H9 (cell line): ENCODE measurements around the gene ENHO. TPM values are rescaled to one million over a fixed set of nuclear protein-coding genes. Genes with fewer than 3 reads are reported as not detected.

Source experiments
- DNase-seq: peaks from one replicate; pipeline ENCODE4 v3.0.0-alpha.2; 2017
- H2AFZ ChIP-seq: one replicate; pipeline ENCODE4 v1.6.1; 2013; ENCODE audit warnings: mild to moderate bottlenecking, low read length, control low read depth, moderate library complexity
- H2AK5ac ChIP-seq: 2 replicates; pipeline ENCODE4 v1.6.1; 2013; ENCODE audit warnings: low read length, control low read depth, mixed read lengths; ENCODE audit not compliant: insufficient read length
- H2BK120ac ChIP-seq: one replicate; pipeline ENCODE4 v1.6.1; 2013; ENCODE audit warnings: low read depth, mild to moderate bottlenecking, low read length, control low read depth, inconsistent platforms; ENCODE audit not compliant: poor library complexity, severe bottlenecking
- H2BK12ac ChIP-seq: 2 replicates; pipeline ENCODE4 v1.6.1; 2013; ENCODE audit warnings: low read length, control low read depth, mixed read lengths, low read depth; ENCODE audit not compliant: insufficient read length
- H2BK15ac ChIP-seq: 2 replicates; pipeline ENCODE4 v1.6.1; 2013; ENCODE audit warnings: low read depth, low read length, control low read depth
- H2BK20ac ChIP-seq: one replicate; pipeline ENCODE4 v1.6.1; 2013; ENCODE audit warnings: low read depth, mild to moderate bottlenecking, low read length, control low read depth, inconsistent platforms; ENCODE audit not compliant: poor library complexity, severe bottlenecking
- H2BK5ac ChIP-seq: 2 replicates; pipeline ENCODE4 v1.6.1; 2013; ENCODE audit warnings: low read length, control low read depth, mixed read lengths; ENCODE audit not compliant: insufficient read length
- H3K14ac ChIP-seq: 2 replicates; pipeline ENCODE4 v1.6.1; 2013; ENCODE audit warnings: low read length, control low read depth; ENCODE audit not compliant: insufficient read depth
- H3K18ac ChIP-seq: 2 replicates; pipeline ENCODE4 v1.6.1; 2013; ENCODE audit warnings: low read depth, mild to moderate bottlenecking, mixed read lengths, low read length, control low read depth; ENCODE audit not compliant: insufficient read length
- H3K23ac ChIP-seq: 2 replicates; pipeline ENCODE4 v1.6.1; 2013; ENCODE audit warnings: low read length, control low read depth, mixed read lengths, low read depth; ENCODE audit not compliant: insufficient read length
- H3K23me2 ChIP-seq: 2 replicates; pipeline ENCODE4 v1.6.1; 2013; ENCODE audit warnings: low read depth, mild to moderate bottlenecking, mixed read lengths, low read length, control low read depth; ENCODE audit not compliant: insufficient read length, poor library complexity, severe bottlenecking
- H3K27ac ChIP-seq: 2 replicates; pipeline ENCODE4 v1.5.1; 2013; ENCODE audit warnings: low read length, control low read depth, mixed read lengths, low read depth; ENCODE audit not compliant: insufficient read length
- H3K27me3 ChIP-seq: 2 replicates; pipeline ENCODE4 v1.6.1; 2013; ENCODE audit warnings: low read length, control low read depth, inconsistent platforms; ENCODE audit not compliant: insufficient read depth
- H3K4ac ChIP-seq: 2 replicates; pipeline ENCODE4 v1.6.1; 2013; ENCODE audit warnings: low read depth, mild to moderate bottlenecking, control low read depth, inconsistent platforms, low read length, moderate library complexity
- H3K4me1 ChIP-seq: 2 replicates; pipeline ENCODE4 v1.6.1; 2013; ENCODE audit warnings: low read length, control low read depth, inconsistent platforms; ENCODE audit not compliant: insufficient read depth
- H3K4me2 ChIP-seq: 2 replicates; pipeline ENCODE4 v1.6.1; 2013; ENCODE audit warnings: low read length, control low read depth, mixed read lengths; ENCODE audit not compliant: insufficient read length, insufficient read depth
- H3K56ac ChIP-seq: 2 replicates; pipeline ENCODE4 v1.6.1; 2013; ENCODE audit warnings: low read depth, mild to moderate bottlenecking, mixed read lengths, low read length, control low read depth; ENCODE audit not compliant: insufficient read length
- H3K79me1 ChIP-seq: 2 replicates; pipeline ENCODE4 v1.6.1; 2013; ENCODE audit warnings: low read depth, mild to moderate bottlenecking, moderate library complexity, low read length, control low read depth, inconsistent platforms; ENCODE audit not compliant: insufficient read depth, poor library complexity, severe bottlenecking
- H3K79me2 ChIP-seq: 2 replicates; pipeline ENCODE4 v1.6.1; 2013; ENCODE audit warnings: low read length, control low read depth, inconsistent platforms; ENCODE audit not compliant: insufficient read depth
- H3K9ac ChIP-seq: 2 replicates; pipeline ENCODE4 v1.6.1; 2013; ENCODE audit warnings: low read length, control low read depth, mixed read lengths; ENCODE audit not compliant: insufficient read length; ENCODE audit errors: extremely low read depth
- H3K9me3 ChIP-seq: one replicate; pipeline ENCODE4 v1.6.1; 2013; ENCODE audit warnings: low read depth, low read length, inconsistent platforms; ENCODE audit not compliant: control insufficient read depth
- H3T11ph ChIP-seq: one replicate; pipeline ENCODE4 v1.6.1; 2013; ENCODE audit warnings: mild to moderate bottlenecking, low read length, control low read depth, inconsistent platforms
- H4K20me1 ChIP-seq: one replicate; pipeline ENCODE4 v1.6.1; 2013; ENCODE audit not compliant: control insufficient read depth, insufficient read length, insufficient read depth
- H4K5ac ChIP-seq: 2 replicates; pipeline ENCODE4 v1.6.1; 2013; ENCODE audit warnings: low read depth, mild to moderate bottlenecking, mixed read lengths, low read length, control low read depth; ENCODE audit not compliant: insufficient read length
- H4K8ac ChIP-seq: replicated peaks from 2 replicates; pipeline ENCODE4 v1.6.1; 2013; ENCODE audit warnings: low read length, control low read depth, mixed read lengths, low read depth; ENCODE audit not compliant: insufficient read length
- H4K91ac ChIP-seq: 2 replicates; pipeline ENCODE4 v1.6.1; 2013; ENCODE audit warnings: low read depth, mild to moderate bottlenecking, moderate library complexity, mixed read lengths, low read length, control low read depth; ENCODE audit not compliant: insufficient read length
- H3K27ac Mint-ChIP-seq, 3 experiments: 2 replicates in 2 of 3; 3 replicates in 1 of 3; pipeline ENCODE4 v1.8.0; 2020 to 2021; ENCODE audit warnings: mixed read lengths in 3 of 3, mild to moderate bottlenecking in 1 of 3, moderate library complexity in 1 of 3
- H3K27me3 Mint-ChIP-seq: 2 replicates; pipeline ENCODE4 v1.8.0; 2021; ENCODE audit warnings: low read depth, mild to moderate bottlenecking, moderate library complexity, mixed read lengths
- H3K36me3 Mint-ChIP-seq, 3 experiments: 2 replicates in 2 of 3; 3 replicates in 1 of 3; pipeline ENCODE4 v1.8.0; 2020 to 2021; ENCODE audit warnings: low read depth in 3 of 3, mixed read lengths in 3 of 3; ENCODE audit not compliant: insufficient read depth in 1 of 3
- H3K4me1 Mint-ChIP-seq, 2 experiments: 2 replicates each; pipeline ENCODE4 v1.8.0; 2020; ENCODE audit warnings: mixed read lengths in 2 of 2
- H3K4me3 Mint-ChIP-seq, 2 experiments: 2 replicates in 1 of 2; 3 replicates in 1 of 2; pipeline ENCODE4 v1.8.0; 2020 to 2021; ENCODE audit warnings: mild to moderate bottlenecking in 2 of 2, mixed read lengths in 2 of 2, moderate library complexity in 1 of 2
- H3K9me3 Mint-ChIP-seq, 2 experiments: 2 replicates in 1 of 2; 3 replicates in 1 of 2; pipeline ENCODE4 v1.8.0; 2020; ENCODE audit warnings: mild to moderate bottlenecking in 2 of 2, mixed read lengths in 2 of 2, moderate library complexity in 1 of 2
- CTCF ChIP-seq: fragments of 200-600 bp; sonication (generic); conservative IDR thresholded peaks from 3 replicates; pipeline ENCODE4 v1.8.0; 2021; ENCODE audit warnings: antibody characterized with exemption, mild to moderate bottlenecking
- WGBS: extraction: QIAGEN DNeasy Blood & Tissue Kit; methylation state at CpG from one replicate; pipeline ENCODE4 v1.1.7; 2013; ENCODE audit warnings: missing lambda C conversion rate, low lambda C conversion rate, mixed read lengths; ENCODE audit not compliant: insufficient read length; ENCODE audit errors: extremely low coverage; 5-methylcytosine and 5-hydroxymethylcytosine counted together
- total RNA-seq: library from RNA; stranded (reverse); gene quantifications from 2 replicates; pipeline ENCODE4 v1.2.1, GENCODE V29; 2021

Gene ENHO
- total RNA-seq, 1 experiment from 2014 or later = 14.5 TPM

GRCh38 chr9:34493972-34494535 is 28.7 kb downstream of the ENHO start:
- Histone ChIP-seq H3K9ac (no peak overlapping the region), H4K5ac (no peak overlapping the region), H3K14ac (no peak overlapping the region), H2BK5ac (no peak overlapping the region), H4K20me1 (no peaks in the 10 kb centered on the region), H2AK5ac (no peak overlapping the region), H2AFZ (no peak overlapping the region), H3K18ac (no peak overlapping the region), H3K9me3 (no peaks in the 10 kb centered on the region), H3T11ph (no peak overlapping the region), H3K56ac (no peak overlapping the region), H3K23ac (no peak overlapping the region), H3K27ac (no peak overlapping the region), H4K91ac (no peak overlapping the region), H3K4ac (no peak overlapping the region), H2BK120ac (no peak overlapping the region), H2BK20ac (no peak overlapping the region), H3K4me1 (0 out of 2 replicates have a peak, but pooled peaks cover 2% of the 10 kb centered on the region), H2BK12ac (no peak overlapping the region), H3K4me2 (no peak overlapping the region), H4K8ac (no peak overlapping the region), H3K79me2 (no peaks in the 10 kb centered on the region), H3K27me3 (no peaks in the 10 kb centered on the region; the same call in 1 of the 2 replicates), H3K23me2 (no peaks in the 10 kb centered on the region), H2BK15ac (no peak overlapping the region), H3K79me1 (no peaks in the 10 kb centered on the region)
- DNase-seq = peak; percentile 70
- H3K27ac Mint-ChIP-seq = no peak overlapping the region
- H3K36me3 Mint-ChIP-seq = no peaks in the 10 kb centered on the region
- no peaks in the 10 kb centered on the region for H3K9me3 Mint-ChIP-seq
- peaks cover 0 to 13% of the 10 kb centered on the region in 2 experiments; a peak in 3 of 4 replicates for H3K4me1 Mint-ChIP-seq
- H3K4me3 Mint-ChIP-seq = no peak overlapping the region
- WGBS = no CpG with 5 or more reads among the region's 8 CpGs
- TF ChIP-seq CTCF = no peak
- H3K27me3 Mint-ChIP-seq = peaks cover 19% of the 10 kb centered on the region
